Measurements from ENCODE around the gene CYTH2.

DNA sequence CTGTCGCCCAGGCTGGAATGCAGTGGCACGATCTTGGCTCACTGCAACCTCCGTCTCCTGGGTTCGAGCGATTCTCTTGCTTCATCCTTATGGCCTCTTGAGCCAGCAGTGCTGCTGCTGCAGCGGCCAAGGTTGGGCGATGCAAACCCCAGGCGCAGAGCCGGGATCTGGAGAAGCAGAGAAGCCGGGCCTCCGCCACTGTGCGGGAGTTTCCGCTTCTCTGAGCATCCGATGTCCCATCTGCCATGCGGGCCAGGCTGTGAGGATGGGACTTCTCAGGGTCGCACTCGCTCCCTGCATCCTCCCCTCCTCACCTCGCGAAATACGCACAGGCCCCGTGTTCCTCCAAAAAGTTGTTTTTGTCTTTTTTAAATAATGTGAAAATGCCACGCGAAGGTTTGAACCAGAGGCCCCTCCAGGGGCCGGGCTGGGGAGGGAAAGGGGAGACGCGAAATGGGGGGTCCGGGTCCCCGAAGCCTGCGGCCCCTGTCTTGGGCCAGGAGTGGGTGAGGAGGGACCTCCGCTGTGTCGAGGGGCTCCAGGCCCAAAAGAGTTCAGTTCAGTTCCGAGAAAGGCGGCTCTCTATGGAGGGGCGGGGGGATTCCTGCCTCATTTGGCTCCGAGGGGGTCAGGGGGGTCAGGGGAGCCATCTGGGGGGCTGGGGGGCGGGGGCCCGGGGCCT is 15.9 kb downstream of the CYTH2 start:
- TF ChIP-seq CTCF (IDR thresholded peaks at IDR 0.05) (no peak), EZH2 (IDR thresholded peaks at IDR 0.05) (no peak)
